C4-2B (cell line): ENCODE data around the gene POLN.

Experiments
- H3K27ac ChIP-seq: fragments of 450-650 bp; 2 replicates; pipeline ENCODE4 v1.5.1; 2017
- ZFX ChIP-seq: fragments of 450-650 bp; IDR thresholded peaks from 2 replicates; pipeline ENCODE4 v1.6.1; 2017
- TF ChIP-seq, protein P1 (sequence below): fragments of 450-650 bp; conservative IDR thresholded peaks from 2 replicates; pipeline ENCODE4 v1.5.1; 2017; ENCODE audit warnings: mild to moderate bottlenecking

POLN gene

DNA sequence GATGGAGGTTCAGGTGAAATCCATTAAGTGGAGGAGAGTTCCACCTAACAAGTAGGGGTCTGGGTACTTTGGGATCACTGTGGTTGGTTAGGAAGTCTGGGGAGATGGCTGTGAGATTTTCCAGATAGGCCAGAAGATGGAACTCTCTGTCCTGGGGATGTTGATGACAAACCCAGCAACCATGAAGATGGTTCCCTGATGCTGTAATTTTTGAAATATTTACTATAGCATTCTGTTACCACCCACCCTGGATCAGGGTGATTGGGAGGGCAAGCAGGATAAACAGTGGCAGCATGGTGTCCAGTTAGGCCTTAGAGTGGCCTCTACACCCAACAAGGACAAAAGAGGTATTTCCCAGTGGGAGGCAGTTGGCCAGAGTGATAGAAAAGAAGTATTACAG is 217.2 kb downstream of the POLN start:
- TF ChIP-seq, protein P1, sequence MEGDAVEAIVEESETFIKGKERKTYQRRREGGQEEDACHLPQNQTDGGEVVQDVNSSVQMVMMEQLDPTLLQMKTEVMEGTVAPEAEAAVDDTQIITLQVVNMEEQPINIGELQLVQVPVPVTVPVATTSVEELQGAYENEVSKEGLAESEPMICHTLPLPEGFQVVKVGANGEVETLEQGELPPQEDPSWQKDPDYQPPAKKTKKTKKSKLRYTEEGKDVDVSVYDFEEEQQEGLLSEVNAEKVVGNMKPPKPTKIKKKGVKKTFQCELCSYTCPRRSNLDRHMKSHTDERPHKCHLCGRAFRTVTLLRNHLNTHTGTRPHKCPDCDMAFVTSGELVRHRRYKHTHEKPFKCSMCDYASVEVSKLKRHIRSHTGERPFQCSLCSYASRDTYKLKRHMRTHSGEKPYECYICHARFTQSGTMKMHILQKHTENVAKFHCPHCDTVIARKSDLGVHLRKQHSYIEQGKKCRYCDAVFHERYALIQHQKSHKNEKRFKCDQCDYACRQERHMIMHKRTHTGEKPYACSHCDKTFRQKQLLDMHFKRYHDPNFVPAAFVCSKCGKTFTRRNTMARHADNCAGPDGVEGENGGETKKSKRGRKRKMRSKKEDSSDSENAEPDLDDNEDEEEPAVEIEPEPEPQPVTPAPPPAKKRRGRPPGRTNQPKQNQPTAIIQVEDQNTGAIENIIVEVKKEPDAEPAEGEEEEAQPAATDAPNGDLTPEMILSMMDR: no peak
- no peak for TF ChIP-seq ZFX
- no peak overlapping the region for H3K27ac ChIP-seq
